ENCODE data around the gene ATE1. TPM values are rescaled to one million over a fixed set of nuclear protein-coding genes. Genes with fewer than 3 reads are reported as not detected.

The ATE1 gene
- total and polyA plus RNA-seq, 10 of the 15 experiments (the other 5 are each of a cell fraction or from before 2014, with no cell fraction given), result 4.3 to 22.7 (median 15.9) TPM

- no peak for TF ChIP-seq CUX1 (IDR thresholded peaks at IDR 0.05; ENCODE audit: insufficient replicate concordance, low read depth, low read length)
- no peak for TF ChIP-seq KAT2A (conservative IDR thresholded peaks at IDR 0.05; ENCODE audit: control insufficient read depth, low read depth, low read length)
Observed at GRCh38 chr10:121772884-121773283, 154.9 kb downstream of the ATE1 start (continued).

GRCh38 chr10:121772406-121772805, 155.4 kb downstream of the ATE1 start:
- no TSS peak for BruUV-seq (replicated peaks)
- CTCF ChIA-PET, result no interaction called here
- 89% methylated on average over 6 of the region's 6 CpGs for WGBS (ENCODE audit: insufficient coverage, insufficient replicate concordance, low lambda C conversion rate, missing lambda C conversion rate)

More at GRCh38 chr10:121772406-121772805, 155.4 kb downstream of the ATE1 start:
- intact Hi-C loops (cut with micrococcal nuclease; ENCODE audit: unreplicated experiment) (no loop called here), in situ Hi-C loops (cut with MboI) (no loop called here)
- H3K4me1 ChIP-seq (ENCODE audit: control insufficient read depth, insufficient read depth, low read length), result no peaks in the 10 kb centered on the region
- SMC1A ChIA-PET (ENCODE audit: uncharacterized antibody, unreplicated experiment), result no interaction called here
- no peak overlapping the region for H3K4me3 ChIP-seq
- POLR2A ChIA-PET, result no interaction called here
- no peaks in the 10 kb centered on the region for H3K27me3 ChIP-seq (replicated peaks in 1 of 2; ENCODE audit: control insufficient read depth in 2 of 2, insufficient read depth in 2 of 2, low read length in 1 of 2)
- H3K9ac ChIP-seq (ENCODE audit: control insufficient read depth, insufficient read depth, low read length), result no peak overlapping the region
- no peak overlapping the region for H3K4me2 ChIP-seq (ENCODE audit: control insufficient read depth, insufficient read depth)
- RAD21 ChIA-PET (ENCODE audit: unreplicated experiment), result no interaction called here
- FAIRE-seq (no peak), DNase-seq (ENCODE audit: low read depth, low spot score) (no peak), ATAC-seq (no peak)
- TF ChIP-seq ZNF384 (IDR thresholded peaks at IDR 0.05; ENCODE audit: borderline replicate concordance, low read depth, low read length), result no peak
- no peak for TF ChIP-seq SUZ12 (IDR thresholded peaks at IDR 0.05; ENCODE audit: unreplicated experiment)
- TF ChIP-seq BCL11A (IDR thresholded peaks at IDR 0.05; ENCODE audit: low read depth, low read length), result no peak
- H2AFZ ChIP-seq (ENCODE audit: control insufficient read depth, low read depth, low read length), result no peak overlapping the region
- H3K36me3 ChIP-seq (ENCODE audit: control insufficient read depth in 2 of 2, insufficient read depth in 2 of 2, low read length in 1 of 2), result no peaks in the 10 kb centered on the region
- H3K9me3 ChIP-seq (replicated peaks; ENCODE audit: control insufficient read depth, insufficient read depth, low read length), result no peaks in the 10 kb centered on the region; the same call in 2 of the 3 replicates
- H3K79me2 ChIP-seq (ENCODE audit: control insufficient read depth, insufficient read depth, low read length), result no peaks in the 10 kb centered on the region
- no peak overlapping the region for H3K27ac ChIP-seq (ENCODE audit: control insufficient read depth, insufficient read depth)
- no peaks in the 10 kb centered on the region for H4K20me1 ChIP-seq (ENCODE audit: control insufficient read depth, insufficient read depth)

All from GM12878 (cell line).